Measurements from ENCODE around the gene HOXB7.

Gene HOXB7

GRCh38 chr17:48611681-48612455, 1.1 kb upstream of the HOXB7 start:
- no peak for DNase-seq (ENCODE audit: extremely low spot score)
- no peak for TF ChIP-seq CTCF (IDR thresholded peaks at IDR 0.05; ENCODE audit: control extremely low read depth, extremely low read depth, low read depth, missing control alignments)
- POLR2A ChIA-PET: no interaction called here
- CTCF ChIA-PET: interaction anchor here (1.6 to 2.6 kb wide), 2 partner anchors 10 to 24 kb away, joined by 10 to 11 read pairs; no protein-coding TSS in a partner anchor

DNA sequence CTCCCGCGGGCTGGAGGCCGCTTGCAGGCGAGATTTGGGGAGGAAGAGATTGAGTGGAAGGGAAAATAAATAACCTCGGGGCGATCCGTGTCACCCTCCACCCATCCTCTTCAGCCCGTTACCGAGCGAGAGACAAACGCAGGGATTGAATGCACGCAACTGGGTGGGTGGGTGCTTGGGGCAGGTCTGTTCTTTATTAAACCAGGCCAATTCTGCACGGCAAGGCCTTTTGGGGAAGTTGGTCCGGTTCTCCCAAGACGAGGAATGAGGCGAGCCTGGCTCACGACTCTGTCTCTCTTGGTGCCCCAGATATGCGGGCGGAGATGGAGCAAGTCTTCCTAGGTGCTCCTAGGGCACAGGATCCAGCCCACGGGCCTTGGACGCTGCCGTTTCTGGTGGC, 396 bp upstream of the HOXB7 start:
- ChIA-PET CTCF (no interaction called here), POLR2A (no interaction called here)
- DNase-seq (ENCODE audit: extremely low spot score): no peak
- no peak for TF ChIP-seq CTCF (IDR thresholded peaks at IDR 0.05; ENCODE audit: control extremely low read depth, extremely low read depth, low read depth, missing control alignments)

GRCh38 chr17:48609759-48610281, 997 bp downstream of the HOXB7 start:
- CTCF ChIA-PET: interaction anchor here (0.7 to 1.7 kb wide), 5 partner anchors 8 to 583 kb away, joined by 3 to 7 read pairs (median 5); no protein-coding TSS in a partner anchor
- no peak for TF ChIP-seq CTCF (IDR thresholded peaks at IDR 0.05; ENCODE audit: control extremely low read depth, extremely low read depth, low read depth, missing control alignments)
- POLR2A ChIA-PET: no interaction called here
- no peak for DNase-seq (ENCODE audit: extremely low spot score)

DNA sequence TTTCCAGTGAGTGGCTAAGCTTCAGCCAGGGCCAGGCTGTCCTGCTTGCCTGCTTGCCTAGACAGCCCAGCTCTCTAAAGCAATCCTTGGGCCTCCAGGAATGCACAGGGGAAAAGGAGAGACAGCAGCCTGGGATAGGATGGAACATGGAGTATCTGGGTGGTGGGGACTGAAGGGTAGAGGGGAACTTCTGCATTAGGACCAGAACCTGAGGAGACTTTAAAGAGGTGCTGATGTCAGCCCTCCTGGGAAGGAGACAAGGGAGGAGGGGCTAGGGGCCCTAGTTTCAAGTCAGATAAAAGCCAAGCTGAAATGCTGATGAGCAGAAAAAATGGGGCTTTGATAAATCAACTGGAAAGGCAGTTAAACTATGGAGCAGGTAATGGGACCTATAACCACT, 1.8 kb downstream of the HOXB7 start:
- no peak for TF ChIP-seq CTCF (IDR thresholded peaks at IDR 0.05; ENCODE audit: control extremely low read depth, extremely low read depth, low read depth, missing control alignments)
- ChIA-PET CTCF (interaction anchor here (0.8 to 1.7 kb wide), 7 partner anchors 8 to 582 kb away, joined by 3 to 7 read pairs (median 4); no protein-coding TSS in a partner anchor), POLR2A (no interaction called here)
- no peak for DNase-seq (ENCODE audit: extremely low spot score)

GRCh38 chr17:48608494-48608834, 2.4 kb downstream of the HOXB7 start:
- TF ChIP-seq CTCF (IDR thresholded peaks at IDR 0.05; ENCODE audit: control extremely low read depth, extremely low read depth, low read depth, missing control alignments): no peak
- ChIA-PET CTCF (interaction anchor here (0.8 to 1.6 kb wide), 4 partner anchors 17 to 582 kb away, joined by 3 to 4 read pairs (median 3); no protein-coding TSS in a partner anchor), POLR2A (no interaction called here)
- DNase-seq (ENCODE audit: extremely low spot score): no peak

GRCh38 chr17:48606892-48607614, 3.8 kb downstream of the HOXB7 start:
- POLR2A ChIA-PET: no interaction called here
- CTCF ChIA-PET: interaction anchor here (1.2 to 1.6 kb wide), 3 partner anchors 18 to 272 kb away, joined by 4 read pairs; no protein-coding TSS in a partner anchor
- TF ChIP-seq CTCF (IDR thresholded peaks at IDR 0.05; ENCODE audit: control extremely low read depth, extremely low read depth, low read depth, missing control alignments): no peak
- no peak for DNase-seq (ENCODE audit: extremely low spot score)
